ENCODE results near the gene ZNF74. TPM values are rescaled to one million over a fixed set of nuclear protein-coding genes. Genes with fewer than 3 reads are reported as not detected.
"Not testable (repeated sequence)": the region's sequence is repeated elsewhere in the genome, so short reads cannot be mapped to it uniquely, and the experiment has no call there.

The ZNF74 gene
- 19.0 and 19.5 TPM in 2 replicates for total RNA-seq (2014; rRNA removed; shearing (Covaris generic))
- 19.5 and 30.7 TPM in 2 replicates for polyA plus RNA-seq (2015; cell fraction: cytosol; rRNA removed)
- 20.9 and 44.3 TPM in 2 replicates for polyA plus RNA-seq (2015; cell fraction: nucleus; rRNA removed)

- in situ Hi-C loops (cut with HindIII; ENCODE audit: low pct_unique_long_range_greater_than_20kb, low sequenced_read_pairs), result no loop called here
- peak; percentile 90 for DNase-seq (ENCODE audit: low read depth, low spot score)
Observed at GRCh38 chr22:20393705-20394476, at the start of gene ZNF74. Gene ZNF74 (plus strand): TSS chr22:20394151. CDS start chr22:20394629, 478 bp downstream.

- DNase-seq (ENCODE audit: low read depth, low spot score); in situ Hi-C loops (cut with HindIII; ENCODE audit: low pct_unique_long_range_greater_than_20kb, low sequenced_read_pairs): not testable (repeated sequence)
Observed at GRCh38 chr22:20346553-20346952, 47.4 kb upstream of the ZNF74 start.

- in situ Hi-C loops (cut with HindIII; ENCODE audit: low pct_unique_long_range_greater_than_20kb, low sequenced_read_pairs), result not testable (repeated sequence)
Observed at GRCh38 chr22:20352536-20352935, 41.4 kb upstream of the ZNF74 start.

GRCh38 chr22:20354238-20354975 is 39.5 kb upstream of the ZNF74 start:
- in situ Hi-C loops (cut with HindIII; ENCODE audit: low pct_unique_long_range_greater_than_20kb, low sequenced_read_pairs), result no loop called here

More at GRCh38 chr22:20352536-20352935, 41.4 kb upstream of the ZNF74 start:
- DNase-seq (ENCODE audit: low read depth, low spot score), result not testable (repeated sequence)

DNA sequence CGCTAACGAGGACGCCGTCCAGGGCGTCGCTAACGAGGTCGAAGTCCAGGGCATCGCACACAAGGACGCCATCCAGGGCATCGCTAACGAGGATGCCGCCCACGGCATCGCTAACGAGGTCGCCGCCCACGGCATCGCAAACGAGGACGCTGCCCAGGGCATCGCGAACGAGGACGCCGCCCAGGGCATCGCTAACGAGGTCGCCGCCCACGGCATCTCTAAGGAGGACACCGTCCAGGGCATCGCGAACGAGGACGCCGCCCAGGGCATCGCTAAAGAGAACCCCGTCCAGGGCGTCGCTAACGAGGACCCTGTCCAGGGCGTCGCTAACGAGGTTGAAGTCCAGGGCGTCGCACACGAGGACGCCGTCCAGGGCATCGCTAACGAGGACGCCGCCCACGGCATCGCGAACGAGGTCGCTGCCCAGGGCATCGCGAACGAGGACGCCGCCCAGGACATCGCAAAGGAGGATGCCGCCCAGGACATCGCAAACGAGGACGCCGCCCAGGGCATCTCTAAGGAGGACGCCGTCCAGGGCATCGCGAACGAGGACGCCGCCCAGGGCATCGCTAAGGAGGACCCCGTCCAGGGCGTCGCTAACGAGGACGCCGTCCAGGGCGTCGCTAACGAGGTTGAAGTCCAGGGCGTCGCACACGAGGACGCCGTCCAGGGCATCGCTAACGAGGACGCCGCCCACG is 37.9 kb upstream of the ZNF74 start:
- DNase-seq (ENCODE audit: low read depth, low spot score); in situ Hi-C loops (cut with HindIII; ENCODE audit: low pct_unique_long_range_greater_than_20kb, low sequenced_read_pairs): not testable (repeated sequence)

More at GRCh38 chr22:20354238-20354975, 39.5 kb upstream of the ZNF74 start:
- no peak for DNase-seq (ENCODE audit: low read depth, low spot score)

- in situ Hi-C loops (cut with HindIII; ENCODE audit: low pct_unique_long_range_greater_than_20kb, low sequenced_read_pairs); DNase-seq (ENCODE audit: low read depth, low spot score): not testable (repeated sequence)
Observed at GRCh38 chr22:20356906-20357305, 37.0 kb upstream of the ZNF74 start.

GRCh38 chr22:20357967-20358366 is 36.0 kb upstream of the ZNF74 start:
- in situ Hi-C loops (cut with HindIII; ENCODE audit: low pct_unique_long_range_greater_than_20kb, low sequenced_read_pairs); DNase-seq (ENCODE audit: low read depth, low spot score): not testable (repeated sequence)

DNA sequence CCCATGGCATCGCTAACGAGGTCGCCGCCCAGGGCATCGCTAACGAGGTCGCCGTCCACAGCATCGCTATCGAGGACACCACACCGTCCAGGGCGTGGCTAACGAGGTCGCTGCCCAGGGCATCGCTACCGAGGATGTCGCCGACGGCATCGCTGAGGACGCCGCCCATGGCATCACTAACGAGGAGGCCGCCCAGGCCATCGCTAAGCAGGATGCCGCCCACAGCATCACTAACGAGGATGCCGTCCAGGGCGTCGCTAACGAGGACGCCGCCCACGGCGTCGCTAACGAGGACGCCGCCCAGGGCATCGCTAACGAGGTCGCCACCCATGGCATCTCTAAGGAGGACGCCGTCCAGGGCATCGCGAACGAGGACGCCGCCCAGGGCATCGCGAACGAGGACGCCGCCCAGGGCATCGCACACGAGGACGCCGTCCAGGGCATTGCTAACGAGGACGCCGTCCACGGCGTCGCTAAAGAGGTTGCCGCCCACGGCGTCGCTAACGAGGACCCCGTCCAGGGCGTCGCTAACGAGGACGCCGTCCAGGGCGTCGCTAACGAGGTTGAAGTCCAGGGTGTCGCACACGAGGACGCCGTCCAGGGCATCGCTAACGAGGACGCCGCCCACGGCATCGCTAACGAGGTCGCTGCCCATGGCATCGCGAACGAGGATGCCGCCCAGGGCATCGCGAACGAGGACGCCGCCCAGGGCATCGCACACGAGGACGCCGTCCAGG is 35.3 kb upstream of the ZNF74 start:
- DNase-seq (ENCODE audit: low read depth, low spot score); in situ Hi-C loops (cut with HindIII; ENCODE audit: low pct_unique_long_range_greater_than_20kb, low sequenced_read_pairs): not testable (repeated sequence)

DNA sequence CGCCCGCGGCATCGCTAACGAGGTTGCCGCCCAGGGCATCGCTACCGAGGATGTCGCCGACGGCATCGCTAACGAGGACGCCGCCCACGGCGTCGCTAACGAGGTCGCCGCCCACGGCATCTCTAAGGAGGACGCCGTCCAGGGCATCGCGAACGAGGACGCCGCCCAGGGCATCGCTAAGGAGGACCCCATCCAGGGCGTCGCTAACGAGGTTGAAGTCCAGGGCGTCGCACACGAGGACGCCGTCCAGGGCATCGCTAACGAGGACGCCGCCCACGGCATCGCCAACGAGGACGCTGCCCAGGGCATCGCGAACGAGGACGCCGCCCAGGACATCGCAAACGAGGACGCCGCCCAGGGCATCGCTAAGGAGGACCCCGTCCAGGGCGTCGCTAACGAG is 33.7 kb upstream of the ZNF74 start:
- DNase-seq (ENCODE audit: low read depth, low spot score); in situ Hi-C loops (cut with HindIII; ENCODE audit: low pct_unique_long_range_greater_than_20kb, low sequenced_read_pairs): not testable (repeated sequence)

- in situ Hi-C loops (cut with HindIII; ENCODE audit: low pct_unique_long_range_greater_than_20kb, low sequenced_read_pairs), result not testable (repeated sequence)
Observed at GRCh38 chr22:20360866-20361751, 32.8 kb upstream of the ZNF74 start.

GRCh38 chr22:20361752-20362229 is 32.2 kb upstream of the ZNF74 start:
- in situ Hi-C loops (cut with HindIII; ENCODE audit: low pct_unique_long_range_greater_than_20kb, low sequenced_read_pairs); DNase-seq (ENCODE audit: low read depth, low spot score): not testable (repeated sequence)

More at GRCh38 chr22:20360866-20361751, 32.8 kb upstream of the ZNF74 start:
- DNase-seq (ENCODE audit: low read depth, low spot score), result not testable (repeated sequence)

GRCh38 chr22:20362403-20362802 is 31.5 kb upstream of the ZNF74 start:
- in situ Hi-C loops (cut with HindIII; ENCODE audit: low pct_unique_long_range_greater_than_20kb, low sequenced_read_pairs); DNase-seq (ENCODE audit: low read depth, low spot score): not testable (repeated sequence)

DNA sequence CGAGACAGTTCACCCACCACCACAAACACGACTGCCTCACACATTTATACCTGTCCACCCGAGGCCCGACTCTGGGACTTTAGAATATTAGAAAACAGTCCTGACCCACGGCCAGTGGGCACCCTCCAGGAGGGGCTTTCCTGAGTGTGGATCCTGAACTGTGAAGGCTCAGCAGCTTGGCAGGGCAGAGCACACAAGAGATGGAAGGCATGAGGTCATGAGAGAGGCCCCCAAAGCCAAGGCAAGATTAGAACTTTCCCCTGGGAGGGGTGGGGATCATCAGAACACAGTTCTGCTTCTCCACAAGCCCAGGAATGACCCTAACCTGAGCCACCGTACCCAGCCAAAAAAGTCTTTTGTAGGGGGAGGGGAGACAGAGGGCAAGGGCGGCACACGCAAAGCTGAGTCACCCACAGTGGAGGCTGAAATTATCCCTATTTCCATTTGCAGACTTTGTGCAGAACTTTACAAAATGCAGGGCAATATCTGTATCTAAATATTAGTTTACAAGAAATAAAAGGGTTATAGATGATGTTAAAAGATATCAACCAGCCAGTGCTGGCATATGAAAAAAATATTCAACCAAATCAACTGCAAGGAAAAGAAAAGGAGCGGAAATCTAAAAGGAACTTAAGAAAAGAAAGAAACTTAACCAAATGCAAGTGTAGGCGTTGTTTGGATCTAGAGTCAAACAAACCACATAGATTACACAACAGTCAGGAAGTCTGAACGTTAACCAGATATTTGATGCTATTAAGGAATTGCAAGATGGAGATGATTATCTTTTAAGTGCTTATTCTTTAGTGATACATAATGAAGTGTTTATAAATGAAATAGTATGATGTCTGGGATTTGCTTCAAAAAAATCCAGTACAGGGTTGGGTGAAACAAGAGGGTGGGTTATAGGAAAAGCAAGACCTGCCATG is 29.4 kb upstream of the ZNF74 start:
- in situ Hi-C loops (cut with HindIII; ENCODE audit: low pct_unique_long_range_greater_than_20kb, low sequenced_read_pairs); DNase-seq (ENCODE audit: low read depth, low spot score): not testable (repeated sequence)

DNA sequence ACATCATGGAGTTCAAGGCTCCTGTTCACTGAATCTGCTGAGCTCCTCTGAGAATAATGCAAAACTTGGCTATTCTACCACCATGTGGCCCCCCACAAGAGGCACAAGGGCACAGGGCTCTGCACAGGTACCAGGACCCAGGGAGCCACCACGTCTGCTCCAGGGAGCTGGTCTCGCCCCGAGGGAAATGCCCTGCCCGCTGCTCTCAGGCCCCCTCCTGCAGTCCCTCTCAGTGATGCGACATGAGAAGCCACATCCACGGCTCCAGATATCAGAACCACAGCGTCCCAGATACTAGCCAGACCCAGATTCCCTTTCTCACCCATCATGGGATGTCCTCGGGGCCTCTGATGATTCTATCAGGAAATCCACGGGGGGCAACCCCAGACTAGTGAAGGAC is 27.1 kb upstream of the ZNF74 start:
- DNase-seq (ENCODE audit: low read depth, low spot score); in situ Hi-C loops (cut with HindIII; ENCODE audit: low pct_unique_long_range_greater_than_20kb, low sequenced_read_pairs): not testable (repeated sequence)

- in situ Hi-C loops (cut with HindIII; ENCODE audit: low pct_unique_long_range_greater_than_20kb, low sequenced_read_pairs); DNase-seq (ENCODE audit: low read depth, low spot score): not testable (repeated sequence)
Observed at GRCh38 chr22:20368875-20369274, 25.1 kb upstream of the ZNF74 start.

Measured in SK-MEL-5 (cell line).